ENCODE results near the gene PRUNE2.

Gene PRUNE2

DNA sequence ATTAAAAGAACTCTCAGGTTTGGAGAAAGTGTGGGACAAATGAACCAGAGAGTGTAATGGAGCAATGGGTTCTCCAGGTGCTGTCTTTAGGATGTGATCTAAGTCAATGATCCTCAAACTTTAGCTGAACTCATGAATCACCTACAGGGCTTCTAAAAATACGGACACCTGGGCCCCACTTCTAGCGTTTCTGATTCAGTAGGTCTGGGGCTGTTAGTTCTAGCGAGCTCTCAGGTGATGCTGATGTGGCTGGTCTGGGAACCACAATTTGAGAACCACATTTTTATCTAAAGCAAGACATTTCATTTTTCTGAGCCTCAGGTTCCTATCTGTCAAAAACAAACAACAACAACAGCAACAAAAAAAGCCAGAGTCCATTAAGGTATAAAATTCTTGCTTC, 176.8 kb downstream of the PRUNE2 start:
- no peak for DNase-seq

DNA sequence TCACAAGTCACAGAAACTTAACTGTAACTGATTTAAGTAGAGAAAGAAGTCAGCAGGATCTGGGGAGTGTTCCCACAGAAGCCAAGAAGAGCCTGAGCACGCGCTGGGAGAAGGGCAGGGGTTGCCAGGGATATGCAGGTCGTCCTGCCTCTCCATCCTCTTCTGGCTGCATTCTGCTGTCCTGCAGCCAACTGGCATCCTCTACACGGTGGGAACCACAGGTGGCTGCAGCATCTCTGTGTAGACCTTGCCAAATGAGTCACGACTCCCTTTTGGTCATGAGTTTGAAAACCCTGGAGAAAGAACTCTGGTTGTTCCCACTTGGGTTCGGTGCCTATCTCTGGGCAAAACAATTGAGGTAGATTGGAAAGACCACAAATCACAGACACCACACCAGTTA, 180.0 kb downstream of the PRUNE2 start:
- no peak for DNase-seq

DNA sequence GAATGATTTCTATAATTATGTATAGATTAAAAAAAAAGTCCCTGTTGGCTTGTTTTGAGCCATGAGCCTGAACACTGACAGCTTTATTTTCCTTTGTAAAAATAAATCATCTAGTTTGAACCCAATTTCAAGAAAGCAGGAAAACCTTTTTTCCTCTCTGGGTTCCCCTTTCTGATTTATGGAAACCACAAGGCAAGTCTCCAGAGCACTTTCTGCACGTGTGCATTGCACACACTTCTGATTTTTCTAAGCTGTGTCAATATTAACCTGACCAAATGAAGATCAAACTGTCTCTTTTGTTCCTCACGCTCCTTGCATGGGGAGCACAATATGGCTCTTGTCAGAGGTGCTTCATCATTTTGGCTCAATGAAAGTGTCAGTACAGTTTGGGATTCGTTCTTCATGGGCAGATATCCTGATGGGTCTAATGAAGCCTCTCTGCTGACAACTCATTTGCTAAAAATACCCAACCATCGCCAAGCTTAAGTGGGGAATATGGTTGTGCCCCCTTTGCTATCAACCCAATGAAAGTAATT, 180.8 kb downstream of the PRUNE2 start:
- no peak for DNase-seq

DNA sequence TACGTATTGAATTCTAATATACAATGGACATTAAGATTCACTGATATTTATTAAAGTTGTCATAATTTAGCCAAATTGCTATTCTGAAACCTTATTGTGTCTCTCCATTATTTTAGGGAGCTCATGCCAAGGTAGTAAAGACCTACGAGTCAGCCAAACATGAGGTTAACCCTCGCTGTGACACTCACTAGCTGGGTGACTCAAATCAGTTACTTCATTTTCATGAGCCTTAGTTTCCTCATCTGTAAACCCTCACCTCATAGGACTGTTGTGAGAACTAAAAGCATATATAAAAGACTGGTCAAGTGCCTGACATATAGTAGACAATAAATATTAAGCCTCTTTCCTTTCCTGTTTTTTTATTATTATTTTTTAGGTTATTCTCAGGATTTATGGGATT, 185.7 kb downstream of the PRUNE2 start:
- DNase-seq: no peak

DNA sequence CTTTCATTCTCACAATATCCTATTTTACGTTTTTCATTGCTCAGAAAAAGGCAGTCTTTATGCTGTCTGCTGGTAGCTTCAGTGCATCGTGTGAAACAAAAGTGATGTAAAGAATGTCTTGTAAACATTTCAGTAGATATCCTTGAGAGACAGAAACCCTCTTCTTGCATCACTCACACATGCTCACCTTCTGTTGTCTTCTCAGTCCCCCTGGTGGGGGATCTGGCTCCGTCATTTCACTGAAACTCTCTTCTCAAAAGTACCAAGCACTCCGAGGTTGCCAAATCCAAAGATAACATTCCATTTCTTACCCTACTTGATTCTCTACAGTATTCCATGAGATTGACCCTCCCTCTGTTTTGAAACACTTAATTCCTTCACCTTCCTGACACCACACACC, 187.7 kb downstream of the PRUNE2 start:
- DNase-seq: no peak

DNA sequence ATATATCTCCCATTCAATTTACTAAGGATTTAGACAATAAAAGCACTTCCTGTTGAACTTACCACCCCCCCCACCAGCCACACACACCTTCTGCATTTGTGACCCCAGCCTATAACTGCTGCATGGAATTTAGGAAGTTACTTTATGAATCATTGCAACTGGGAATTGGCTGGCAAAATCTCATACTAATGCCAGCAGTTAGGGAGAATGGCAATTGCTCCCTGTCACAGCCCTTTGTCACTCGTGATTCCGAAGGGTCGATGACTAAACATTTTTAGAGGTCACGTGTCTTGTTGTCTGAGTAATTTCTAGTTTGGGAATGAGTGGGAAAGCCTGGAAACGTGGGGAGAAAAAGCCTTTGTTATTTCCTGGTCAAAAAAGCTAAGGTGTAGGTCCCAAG, 188.3 kb downstream of the PRUNE2 start:
- DNase-seq: no peak

DNA sequence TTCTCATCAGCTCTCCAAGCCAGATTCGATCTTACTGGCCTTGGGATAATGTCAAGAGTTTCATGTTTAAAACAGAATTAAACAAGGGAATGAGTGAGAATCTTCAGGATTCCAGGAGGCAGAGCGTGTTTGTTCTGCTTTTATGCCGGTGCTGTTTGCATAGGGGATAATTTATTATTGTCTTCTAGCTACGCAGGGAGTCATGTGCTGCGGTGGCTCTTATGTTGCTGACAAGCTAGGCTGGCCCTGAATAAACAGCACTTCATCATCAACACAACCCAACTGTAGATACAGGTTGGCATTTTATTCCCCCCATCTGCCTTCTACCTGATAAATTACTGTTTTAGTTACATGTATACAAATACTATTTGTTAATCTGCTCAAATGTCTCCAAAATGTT, 188.7 kb downstream of the PRUNE2 start:
- DNase-seq: no peak

DNA sequence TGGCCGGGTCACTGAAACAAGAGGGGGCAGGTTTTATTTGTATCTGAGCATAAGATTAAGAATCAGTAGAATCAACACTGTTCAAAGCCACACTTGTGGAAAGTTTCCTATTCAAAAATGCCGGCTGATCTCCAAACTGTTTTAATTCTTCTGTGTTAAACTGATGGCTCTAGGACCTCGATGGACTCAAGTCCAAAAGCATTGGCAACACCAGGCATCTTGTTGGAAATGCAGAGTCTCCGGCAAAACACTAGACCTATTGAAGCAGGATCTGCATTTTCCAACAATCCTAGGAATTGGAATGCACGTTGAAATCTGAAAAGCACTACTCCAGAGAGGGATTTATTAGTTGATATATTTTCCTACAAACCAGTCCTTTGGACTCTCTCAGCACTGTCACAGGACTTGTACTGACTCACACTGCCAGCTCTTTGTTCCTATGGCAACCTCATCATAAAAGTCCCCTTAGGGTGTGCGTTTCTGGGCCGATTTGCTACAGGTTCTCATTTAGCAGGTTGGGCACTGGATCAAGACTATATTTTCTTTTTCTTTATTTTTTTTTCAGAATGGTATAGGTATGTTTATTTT, 189.7 kb downstream of the PRUNE2 start:
- no peak for DNase-seq

DNA sequence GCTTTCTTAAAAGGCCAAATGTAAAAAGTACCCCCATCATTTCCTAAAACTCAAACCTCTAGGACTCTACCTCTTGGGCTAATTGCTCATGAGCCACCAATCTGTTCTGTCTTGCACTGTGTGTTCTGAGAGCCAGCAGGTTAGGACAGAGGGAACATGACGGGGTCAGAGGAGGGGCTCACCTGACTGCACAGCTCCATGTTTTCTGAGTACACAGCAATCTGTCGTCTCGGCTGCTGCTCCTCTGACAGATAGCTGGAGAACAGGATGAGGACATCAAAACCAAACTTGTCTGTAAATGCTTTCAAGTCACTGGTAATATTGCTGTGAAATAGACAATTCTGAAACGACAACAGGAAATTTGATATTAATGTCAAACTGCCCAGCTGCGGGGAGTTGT, 192.5 kb downstream of the PRUNE2 start:
- DNase-seq: no peak

DNA sequence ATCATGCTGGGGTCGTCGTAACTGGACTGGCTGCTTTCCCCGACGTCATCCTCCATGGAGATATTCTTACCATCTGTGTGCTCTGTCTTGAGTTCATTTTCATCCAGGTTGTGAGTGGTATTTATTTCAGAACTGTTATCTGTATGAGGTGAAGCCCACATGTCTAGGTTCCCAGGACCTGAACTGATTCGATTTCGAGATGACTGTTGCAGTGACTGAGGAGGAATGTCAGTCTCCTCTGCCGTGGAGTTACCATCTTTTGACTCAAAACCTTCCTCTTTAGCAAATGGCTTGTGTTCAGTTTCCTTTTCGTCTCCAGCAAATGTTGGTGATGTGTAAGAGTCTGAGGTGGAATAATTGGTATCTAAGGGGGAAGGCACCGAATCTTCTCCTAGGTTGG, 196.9 kb downstream of the PRUNE2 start:
- no peak for DNase-seq

DNA sequence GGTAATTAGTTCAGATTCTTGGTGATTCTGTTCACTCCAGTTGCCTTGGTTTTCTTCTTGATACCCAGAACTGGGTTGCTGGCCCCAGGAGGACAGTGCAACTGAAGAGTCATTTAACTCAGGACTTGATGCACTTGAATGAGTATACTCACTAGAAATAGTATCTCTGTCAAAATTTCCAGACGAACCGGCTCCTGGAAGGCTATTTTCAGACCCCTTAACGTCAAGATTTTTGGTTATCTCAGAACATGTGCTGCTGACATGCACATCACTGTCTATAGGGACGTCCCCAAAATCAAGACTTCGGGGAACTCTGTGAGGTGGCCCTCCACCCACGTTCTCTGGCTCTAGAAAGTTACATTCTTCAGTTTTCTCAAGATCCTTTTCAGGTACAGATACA, 198.4 kb downstream of the PRUNE2 start:
- DNase-seq: no peak

DNA sequence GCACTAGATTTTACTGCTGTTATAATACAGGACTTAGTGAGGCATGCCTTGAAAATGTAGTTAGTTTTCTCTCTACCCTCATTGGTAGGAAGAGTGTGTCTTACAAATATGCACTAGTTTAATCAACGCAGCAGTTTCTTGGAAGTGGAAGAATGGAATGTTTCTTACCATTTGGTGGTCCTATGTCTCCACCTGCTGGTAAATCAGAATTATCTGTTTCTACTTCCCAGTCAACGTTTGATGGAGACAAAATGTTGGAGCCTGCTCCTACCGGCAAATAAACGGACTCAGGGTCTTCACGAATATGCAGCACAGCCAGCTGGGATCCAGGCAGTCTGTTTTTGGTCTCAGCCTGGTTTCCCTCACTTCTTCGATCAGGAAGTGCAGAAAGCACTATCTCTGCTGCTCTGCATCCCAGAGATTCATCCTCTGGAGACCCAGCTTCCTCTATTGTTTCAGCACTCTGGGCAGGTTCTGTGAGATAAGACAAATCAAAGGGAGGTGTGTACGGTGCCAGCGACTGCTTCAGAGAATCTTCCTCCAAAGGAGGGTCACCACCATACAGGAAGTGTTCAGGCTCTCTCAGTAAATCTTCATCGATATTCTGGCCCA, 201.2 kb downstream of the PRUNE2 start:
- no peak for DNase-seq

DNA sequence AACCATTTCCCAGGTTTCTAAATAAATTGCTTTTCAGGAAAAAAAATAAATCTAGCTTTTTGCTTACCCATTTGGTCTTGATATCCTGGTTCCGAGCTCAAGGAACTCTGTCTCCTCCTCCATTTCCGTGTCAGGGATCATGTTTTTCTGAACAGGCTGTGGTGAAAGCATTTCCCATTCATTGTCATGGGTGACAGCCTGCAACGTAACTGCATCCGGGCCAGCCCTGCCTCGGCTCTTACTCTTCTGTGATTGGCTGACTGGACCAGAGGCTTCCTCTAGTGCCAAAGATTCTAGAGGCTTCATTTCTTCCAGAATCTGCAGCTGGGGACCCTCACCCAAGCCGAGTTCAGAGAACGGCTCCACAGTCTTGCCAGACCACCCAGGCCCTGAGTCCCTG, 202.6 kb downstream of the PRUNE2 start:
- no peak for DNase-seq

DNA sequence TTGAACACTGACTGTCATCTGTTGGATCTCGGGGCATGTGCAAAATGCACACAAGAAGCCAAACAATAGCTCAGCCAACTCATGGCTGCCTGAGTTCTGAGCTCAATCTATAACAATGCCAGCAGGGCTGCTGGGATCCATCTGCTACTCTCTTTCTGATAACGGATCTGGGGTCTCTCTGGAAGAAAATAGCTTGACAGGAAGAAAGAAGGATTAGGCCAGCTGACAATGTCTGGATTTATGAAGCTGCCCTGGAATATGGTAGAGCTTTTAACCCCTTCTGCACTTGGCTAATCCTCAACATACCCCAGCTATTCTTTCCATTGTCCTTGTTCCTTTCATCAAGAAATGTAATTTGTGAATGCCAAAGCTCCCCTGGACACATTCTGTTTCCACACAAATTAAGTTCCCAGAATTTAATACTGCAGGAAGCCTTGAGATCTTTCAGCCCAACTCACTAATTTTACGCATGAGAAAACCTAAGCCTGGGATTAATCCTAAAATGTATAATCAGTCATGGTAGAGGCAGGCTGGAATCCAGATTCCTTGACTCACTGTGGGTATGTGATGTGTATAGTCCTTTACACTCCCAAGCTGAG, 204.4 kb downstream of the PRUNE2 start:
- DNase-seq: no peak

DNA sequence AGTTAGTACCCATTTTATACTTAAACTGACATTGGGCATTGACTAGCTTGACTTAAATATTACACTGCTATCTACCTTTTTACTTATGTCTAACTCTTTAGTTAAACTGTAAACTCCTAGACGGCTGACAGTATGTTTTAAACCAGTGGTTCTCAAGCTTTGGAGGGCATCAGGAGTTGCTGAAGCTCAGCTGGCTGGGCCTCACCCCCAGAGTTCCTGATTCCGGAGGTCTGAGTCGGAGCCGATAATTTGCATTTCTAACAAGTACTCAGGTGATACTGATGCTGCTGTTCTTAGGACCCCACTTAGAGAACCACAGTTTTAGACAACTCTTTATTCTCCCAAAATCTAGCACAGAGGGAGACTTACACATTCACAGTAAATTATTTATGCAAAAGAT, 205.0 kb downstream of the PRUNE2 start:
- no peak for DNase-seq

DNA sequence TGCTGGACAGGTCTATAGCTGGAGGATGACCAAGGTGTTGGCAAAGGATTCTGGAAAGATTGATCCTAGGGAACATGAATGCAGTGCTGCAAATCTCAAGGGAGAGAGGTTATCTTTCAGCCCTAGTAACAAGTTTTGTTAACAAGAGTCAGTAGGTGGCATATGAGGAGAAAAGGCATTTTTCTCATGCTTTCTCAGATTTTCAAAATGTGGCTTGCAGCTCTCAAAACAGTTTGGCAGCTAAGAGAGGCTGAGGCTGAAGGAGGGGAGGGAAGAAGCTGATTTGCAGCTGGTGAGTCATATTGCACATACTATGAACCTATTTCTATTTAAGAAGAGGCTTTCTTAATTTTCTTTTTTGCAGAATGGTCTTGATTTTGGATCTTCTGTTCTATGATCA, 205.9 kb downstream of the PRUNE2 start:
- no peak for DNase-seq

DNA sequence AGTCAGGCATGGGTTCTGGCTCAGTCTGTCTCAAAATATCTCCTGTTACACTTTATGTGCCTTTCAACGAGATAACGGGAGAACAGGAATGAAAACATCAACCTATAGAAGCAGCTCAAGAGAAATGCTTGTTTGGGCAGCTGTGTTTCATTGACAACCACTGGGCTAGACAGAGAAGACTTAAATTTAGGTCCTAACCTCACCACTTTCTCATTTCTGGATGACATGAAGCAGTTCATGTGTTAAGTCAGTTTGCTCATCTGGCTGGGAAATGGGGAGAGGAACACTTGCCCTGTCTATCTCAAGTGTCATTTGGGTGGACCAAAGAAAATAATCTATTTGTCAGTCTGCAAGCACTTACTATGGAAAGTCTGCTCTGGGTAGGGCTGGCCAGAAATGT, 208.4 kb downstream of the PRUNE2 start:
- DNase-seq: no peak

DNA sequence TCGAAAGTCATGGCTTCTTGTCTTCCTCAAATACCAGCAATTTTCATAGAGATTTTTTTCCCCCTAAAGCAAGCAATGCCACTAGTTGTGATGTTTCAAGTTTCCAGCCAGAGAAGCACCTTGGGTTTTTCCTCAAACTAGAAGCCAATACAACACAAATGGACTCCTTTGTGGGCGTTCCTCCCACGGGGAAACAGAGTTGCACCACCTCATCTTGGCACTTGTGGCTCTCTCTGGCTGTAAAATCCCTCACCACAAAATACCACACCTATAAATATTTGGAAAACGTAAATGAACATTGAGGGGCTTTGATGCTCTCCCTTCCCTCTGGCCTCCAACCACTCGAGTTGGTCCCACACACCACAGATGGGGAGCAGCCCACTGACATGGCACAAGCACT, 208.8 kb downstream of the PRUNE2 start:
- DNase-seq: no peak

DNA sequence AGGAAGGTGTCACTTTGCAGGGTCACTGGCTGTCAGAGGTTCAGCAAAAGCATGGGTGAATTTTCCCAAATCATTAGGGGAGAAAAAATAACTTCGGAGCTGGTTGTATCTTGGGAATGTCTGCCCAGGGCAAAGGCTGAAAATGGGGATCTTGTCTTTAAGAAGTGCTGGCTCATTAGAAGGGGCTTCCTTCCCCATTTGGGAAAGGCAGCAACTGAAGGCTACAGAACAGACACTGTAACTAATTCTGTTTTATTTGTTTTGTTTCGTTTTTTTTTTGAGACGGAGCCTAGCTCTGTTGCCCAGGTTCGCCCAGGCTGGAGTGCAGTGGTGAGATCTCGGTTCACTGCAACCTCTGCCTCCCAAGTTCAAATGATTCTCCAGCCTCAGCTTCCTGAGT, 212.0 kb downstream of the PRUNE2 start:
- DNase-seq: no peak

DNA sequence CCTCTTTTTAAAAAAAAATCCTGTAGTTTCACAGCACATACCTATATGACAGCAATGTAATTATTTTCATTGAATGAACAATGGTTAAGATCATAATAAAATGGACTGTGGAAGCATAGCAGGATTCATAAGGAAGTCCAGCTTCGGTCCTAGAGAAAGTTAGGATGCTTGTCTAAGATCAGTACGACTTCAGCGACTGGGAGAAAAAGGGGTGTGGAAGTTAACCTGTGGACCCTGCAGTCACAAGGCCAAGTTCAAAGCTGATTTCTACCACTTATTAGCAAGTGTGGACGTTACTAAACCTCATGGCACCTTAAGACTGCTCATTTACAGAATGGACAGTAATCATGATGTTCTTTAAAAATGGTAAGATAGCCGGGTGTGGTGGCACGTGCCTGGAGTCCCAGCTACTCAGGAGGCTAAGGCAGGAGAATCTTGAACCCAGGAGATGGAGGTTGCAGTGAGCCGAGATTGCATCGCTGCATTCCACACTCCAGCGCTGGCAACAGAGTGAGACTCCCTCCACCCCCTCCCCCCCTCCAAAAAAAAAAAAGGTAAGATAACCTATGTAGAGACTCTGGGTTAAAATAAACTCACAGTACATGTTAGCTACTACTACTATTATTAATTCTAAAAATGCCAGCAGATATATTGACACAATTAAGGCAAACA, 213.3 kb downstream of the PRUNE2 start:
- no peak for DNase-seq

DNA sequence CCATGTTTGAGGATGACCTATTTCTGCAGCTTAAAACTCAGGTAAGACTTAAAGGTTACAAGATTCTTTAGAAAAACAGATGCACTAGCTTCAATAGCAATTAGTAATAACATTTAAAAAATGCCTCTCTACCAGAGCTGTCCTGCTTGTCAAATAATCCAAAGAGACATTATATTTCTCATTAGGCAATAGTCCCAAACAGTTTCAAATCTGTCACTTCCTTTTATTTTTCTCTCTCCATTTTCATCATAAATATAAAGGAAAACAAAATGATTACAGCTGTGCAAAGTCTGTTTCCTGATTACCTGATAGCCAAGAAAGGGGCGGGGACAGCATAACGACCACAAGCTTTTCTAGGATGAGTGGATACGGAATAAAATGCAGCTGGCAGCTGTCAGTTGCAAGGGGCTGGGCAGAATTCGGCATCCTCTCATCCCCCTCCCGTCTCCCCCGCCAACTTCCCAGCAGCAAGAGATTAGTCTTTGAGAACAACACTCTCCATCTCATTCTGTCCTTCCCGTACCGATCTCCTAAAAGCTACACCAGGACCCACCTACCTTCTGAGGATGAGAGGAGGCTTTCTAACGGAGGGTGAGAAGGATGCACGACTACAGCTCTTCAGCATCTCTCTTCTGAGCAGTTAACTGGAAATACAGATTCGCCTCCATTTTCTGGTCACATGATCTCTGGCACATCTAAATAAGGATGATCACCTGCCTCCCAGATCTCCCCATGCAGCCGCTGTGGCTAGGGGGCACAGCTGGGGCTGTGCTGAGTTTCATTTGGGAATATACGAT, 214.2 kb downstream of the PRUNE2 start:
- no peak for DNase-seq

DNA sequence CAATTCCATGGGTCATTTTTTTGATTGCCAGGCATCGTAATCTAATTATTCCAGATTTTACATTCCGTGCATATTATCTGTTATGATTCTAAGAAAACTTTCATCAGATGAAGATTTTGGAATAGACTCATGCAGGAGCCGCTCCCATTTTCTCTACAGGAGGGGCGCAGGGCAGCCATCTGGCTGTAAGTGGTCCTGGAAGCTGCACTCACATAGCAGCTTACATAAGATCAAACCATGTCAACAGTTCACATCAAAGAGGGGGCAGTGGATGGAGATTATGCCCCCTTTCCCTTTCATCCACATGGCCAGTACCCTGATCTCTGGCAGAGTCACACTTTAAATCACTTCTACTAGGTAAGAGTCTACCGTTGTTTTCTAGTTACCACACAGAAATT, 214.9 kb downstream of the PRUNE2 start:
- no peak for DNase-seq

DNA sequence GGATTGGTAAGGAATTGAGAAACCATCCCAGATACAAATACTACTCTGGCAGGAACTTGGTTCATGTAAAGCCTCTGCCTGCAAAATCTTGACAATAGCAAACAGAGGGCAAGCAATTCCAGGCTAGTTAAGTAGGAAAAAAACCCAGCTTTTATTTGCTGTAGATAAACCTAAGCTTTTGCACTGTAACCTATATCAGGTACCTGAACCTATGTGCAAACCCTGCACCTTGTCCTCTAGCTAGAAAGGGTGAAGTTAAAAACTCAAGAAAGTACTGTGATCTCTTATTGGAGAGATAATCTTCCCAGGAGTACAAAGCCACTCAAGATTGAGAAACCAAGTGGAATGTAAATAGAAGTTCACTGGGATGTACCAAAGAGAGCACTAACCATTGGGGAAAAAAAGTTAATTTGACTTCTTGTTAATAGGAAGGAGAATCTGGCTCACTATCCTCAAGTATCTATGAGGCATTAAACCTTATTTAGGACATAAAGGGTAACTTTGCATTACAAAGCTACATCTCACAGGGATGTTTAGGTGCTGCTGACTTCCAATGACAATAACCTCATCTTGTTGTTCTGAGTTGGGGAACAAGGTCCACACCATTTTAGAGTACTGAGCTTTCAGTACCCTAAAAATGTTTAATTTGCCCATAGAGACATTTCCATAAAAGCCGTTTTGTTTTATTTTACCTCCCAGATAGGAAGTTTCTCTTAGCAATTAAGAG, 215.5 kb downstream of the PRUNE2 start:
- no peak for DNase-seq
